GM12878 (cell line): Measurements from ENCODE around the gene DPF3. TPM values are rescaled to one million over a fixed set of nuclear protein-coding genes. Genes with fewer than 3 reads are reported as not detected.

Source experiments
- ATAC-seq: fragments of 200-7000 bp; cut with Tn5 transposase; 3 replicates; pipeline ENCODE4 v1.9.1; 2020; ENCODE audit warnings: mild to moderate bottlenecking, moderate library complexity
- BruUV-seq: library from RNA; stranded (reverse); fragments of 400-500 nt; replicated peaks from 2 replicates; lab custom pipeline; 2021; lab: Mats Ljungman, UMichigan
- CTCF ChIA-PET: fragments of 300-600 bp; sonication (Branson Sonifier 250); formaldehyde crosslinking; extraction: SDS; loops from one replicate; lab custom pipeline; 2021; ENCODE audit warnings: inconsistent platforms; lab: Yijun Ruan, JAX
- POLR2A ChIA-PET: fragments of 350-600 bp; formaldehyde crosslinking; extraction: SDS; loops from one replicate; lab custom pipeline; 2021; ENCODE audit warnings: inconsistent platforms; lab: Charles Lee
- RAD21 ChIA-PET: fragments of 300-600 bp; sonication (Branson Sonifier 250); formaldehyde crosslinking; loops from one replicate; lab custom pipeline; 2023; ENCODE audit warnings: antibody characterized with exemption; ENCODE audit not compliant: unreplicated experiment; lab: Charles Lee
- SMC1A ChIA-PET: fragments of 300-600 bp; sonication (Branson Sonifier 250); formaldehyde crosslinking; loops from one replicate; lab custom pipeline; 2023; ENCODE audit not compliant: unreplicated experiment, uncharacterized antibody; lab: Charles Lee
- DNase-seq: peaks from one replicate; pipeline ENCODE4 v3.0.0-alpha.2; 2011; ENCODE audit warnings: low read depth, low spot score
- FAIRE-seq: peaks from 3 replicates; lab custom pipeline; 2011; peaks lifted over from hg19 to GRCh38; lab: Jason Lieb, UNC
- H2AFZ ChIP-seq: 2 replicates; pipeline ENCODE4 v1.6.0; 2011; ENCODE audit warnings: low read depth, low read length, control low read depth; ENCODE audit not compliant: control insufficient read depth
- H3K27ac ChIP-seq: 2 replicates; pipeline ENCODE4 v1.5.1; 2011; ENCODE audit warnings: control low read depth; ENCODE audit not compliant: control insufficient read depth, insufficient read depth
- H3K27me3 ChIP-seq, 2 experiments: replicated peaks in 1 of 2; 2 replicates each; pipeline versions ENCODE4 v1.6.0 to v1.6.1; 2011; ENCODE audit warnings: low read length in 1 of 2; ENCODE audit not compliant: control insufficient read depth in 2 of 2, insufficient read depth in 2 of 2
- H3K36me3 ChIP-seq, 2 experiments: 2 replicates each; pipeline ENCODE4 v1.5.1; 2011; ENCODE audit warnings: low read length in 1 of 2; ENCODE audit not compliant: control insufficient read depth in 2 of 2, insufficient read depth in 2 of 2
- H3K4me1 ChIP-seq: 2 replicates; pipeline ENCODE4 v1.6.1; 2011; ENCODE audit warnings: mild to moderate bottlenecking, low read length, moderate library complexity, mixed read lengths; ENCODE audit not compliant: control insufficient read depth, insufficient read depth
- H3K4me2 ChIP-seq: 2 replicates; pipeline ENCODE4 v1.6.0; 2011; ENCODE audit warnings: control low read depth; ENCODE audit not compliant: control insufficient read depth, insufficient read depth
- H3K4me3 ChIP-seq: fragments of 200-600 bp; sonication (generic); 2 replicates; pipeline ENCODE4 v1.5.1; 2016
- H3K79me2 ChIP-seq: 2 replicates; pipeline ENCODE4 v1.6.0; 2011; ENCODE audit warnings: low read length; ENCODE audit not compliant: control insufficient read depth, insufficient read depth
- H3K9ac ChIP-seq: 2 replicates; pipeline ENCODE4 v1.8.0; 2011; ENCODE audit warnings: low read length, control low read depth, mixed read lengths; ENCODE audit not compliant: control insufficient read depth, insufficient read depth
- H3K9me3 ChIP-seq: replicated peaks from 3 replicates; pipeline ENCODE4 v1.5.1; 2011; ENCODE audit warnings: mild to moderate bottlenecking, low read length; ENCODE audit not compliant: control insufficient read depth, insufficient read depth
- H4K20me1 ChIP-seq: 2 replicates; pipeline ENCODE4 v1.6.0; 2011; ENCODE audit not compliant: control insufficient read depth, insufficient read depth
- BHLHE40 ChIP-seq, 2 experiments: fragments of 450-650 bp in 1 of 2; IDR thresholded peaks; 2 replicates each; pipeline ENCODE4 v1.6.1; 2011 to 2017; ENCODE audit warnings: low read depth in 2 of 2, borderline replicate concordance in 1 of 2, improper control_type of control experiment in 1 of 2, low read length in 1 of 2, mild to moderate bottlenecking in 1 of 2
- CBX5 ChIP-seq: sonication (generic); IDR thresholded peaks from 2 replicates; pipeline ENCODE4 v1.6.1; 2016; ENCODE audit warnings: low read depth, moderate library complexity, mild to moderate bottlenecking, inconsistent platforms
- CEBPB ChIP-seq, 2 experiments: fragments of 150-350 bp in 1 of 2; IDR thresholded peaks; 2 replicates each; pipeline ENCODE4 v1.6.1; 2012 to 2014; ENCODE audit warnings: low read depth in 2 of 2, low read length in 2 of 2, borderline replicate concordance in 1 of 2, inconsistent platforms in 1 of 2
- CUX1 ChIP-seq: IDR thresholded peaks from 2 replicates; pipeline ENCODE4 v1.6.1; 2012; ENCODE audit warnings: improper control_type of control experiment, low read depth, low read length; ENCODE audit not compliant: insufficient replicate concordance
- FOS ChIP-seq: IDR thresholded peaks from 3 replicates; pipeline ENCODE4 v1.6.1; 2011; ENCODE audit warnings: borderline replicate concordance; ENCODE audit not compliant: insufficient read length; ENCODE audit errors: extremely low read depth
- GATAD2B ChIP-seq: fragments of 450-650 bp; conservative IDR thresholded peaks from 2 replicates; pipeline ENCODE4 v1.6.1; 2017; ENCODE audit warnings: low read depth, mild to moderate bottlenecking, moderate library complexity
- JUND ChIP-seq: IDR thresholded peaks from 2 replicates; pipeline ENCODE4 v1.6.1; 2012; ENCODE audit warnings: low read depth, mild to moderate bottlenecking, low read length, improper control_type of control experiment, moderate library complexity
- SIX5 ChIP-seq: IDR thresholded peaks from 2 replicates; pipeline ENCODE4 v1.6.1; 2011; ENCODE audit warnings: mild to moderate bottlenecking, low read depth, low read length, moderate library complexity; ENCODE audit not compliant: severe bottlenecking
- SREBF1 ChIP-seq: IDR thresholded peaks from 2 replicates; pipeline ENCODE4 v1.6.1; 2012; ENCODE audit warnings: mild to moderate bottlenecking, low read length
- TBL1XR1 ChIP-seq: IDR thresholded peaks from 2 replicates; pipeline ENCODE4 v1.6.1; 2012; ENCODE audit warnings: low read depth, low read length, improper control_type of control experiment
- YY1 ChIP-seq: IDR thresholded peaks from 2 replicates; pipeline ENCODE4 v1.6.1; 2011; ENCODE audit warnings: low read depth, mild to moderate bottlenecking, low read length
- WGBS: methylation state at CpG from one replicate; pipeline ENCODE4 v1.1.6; 2016; ENCODE audit warnings: low lambda C conversion rate; ENCODE audit not compliant: insufficient replicate concordance, insufficient coverage; ENCODE audit errors: missing lambda C conversion rate; 5-methylcytosine and 5-hydroxymethylcytosine counted together
- in situ Hi-C: fragments of 300-500 bp; cut with MboI; formaldehyde crosslinking; loops from 9 replicates; pipeline ENCODE4 v1.14.3; 2018; ENCODE audit warnings: mixed read lengths
- intact Hi-C: fragments of 100-400 bp; cut with micrococcal nuclease; formaldehyde crosslinking; loops from one replicate; pipeline ENCODE4 v1.14.2; 2022; ENCODE audit not compliant: unreplicated experiment
- polyA plus RNA-seq, 11 experiments: library from polyadenylated mRNA; depleted of rRNA in 4 of 11; unstranded in 6 of 11; stranded (reverse) in 5 of 11; fragments of >200 nt; fragmentation: Nextera tagmentation in 4 of 11; fragmentation: Illumina TruSeq in 1 of 11; extraction: Ambion mirVana in 4 of 11; extraction: Trizol in 1 of 11; gene quantifications; 1 replicate in 1 of 11; 2 replicates in 10 of 11; pipeline versions ENCODE4 v1.2.1 to v1.2.3, GENCODE V29; 2011 to 2016; ENCODE audit warnings: inconsistent platforms in 2 of 11, missing spikeins in 2 of 11, low read depth in 1 of 11
- total RNA-seq, 4 experiments: library from RNA; depleted of rRNA in 3 of 4; stranded (reverse); fragments of >200 nt in 3 of 4; fragmentation: Illumina TruSeq in 1 of 4; extraction: Trizol in 1 of 4; gene quantifications; 2 replicates each; pipeline versions ENCODE4 v1.2.1 to v1.2.3, GENCODE V29; 2013 to 2021

The DPF3 gene
- total and polyA plus RNA-seq, 10 of the 15 experiments (the other 5 are each of a cell fraction or from before 2014, with no cell fraction given): 0.69 to 8.0 (median 2.2) TPM

- TF ChIP-seq BHLHE40 (IDR thresholded peaks at IDR 0.05; ENCODE audit: borderline replicate concordance in 1 of 2, low read depth in 2 of 2, low read length in 1 of 2): no peak
Measured at GRCh38 chr14:72742838-72743195, 151.1 kb downstream of the DPF3 start (continued).

GRCh38 chr14:72742118-72742837 lies 151.6 kb downstream of the DPF3 start:
- no peak for DNase-seq
- Histone ChIP-seq H3K27me3 (no peaks in the 10 kb centered on the region; a peak in 1 of 4 replicates), H3K4me2 (no peak overlapping the region), H2AFZ (no peak overlapping the region), H3K9me3 (no peaks in the 10 kb centered on the region), H3K4me3 (no peak overlapping the region), H3K27ac (no peak overlapping the region), H4K20me1 (no peaks in the 10 kb centered on the region), H3K4me1 (no peaks in the 10 kb centered on the region), H3K36me3 (no peaks in the 10 kb centered on the region; a peak in 2 of 4 replicates), H3K9ac (no peak overlapping the region), H3K79me2 (no peaks in the 10 kb centered on the region)
- no peak for TF ChIP-seq SREBF1
- TF ChIP-seq GATAD2B: no peak
- no peak for TF ChIP-seq TBL1XR1
- ChIA-PET RAD21 (no interaction called here), SMC1A (no interaction called here), CTCF (no interaction called here), POLR2A (interaction anchor here (0.6 kb wide), 1 partner anchor 25 kb away, joined by 3 read pairs; no protein-coding TSS in a partner anchor)
- BruUV-seq: no TSS peak
- FAIRE-seq: no peak
- 81% methylated on average over 27 of the region's 27 CpGs for WGBS
- intact Hi-C loops (no loop called here), in situ Hi-C loops (no loop called here)
- no peak for ATAC-seq

- H3K27ac ChIP-seq: no peak overlapping the region
- FAIRE-seq (no peak), ATAC-seq (no peak), DNase-seq (no peak)
- H3K4me1 ChIP-seq: no peaks in the 10 kb centered on the region
- RAD21 ChIA-PET: no interaction called here
- CTCF ChIA-PET: no interaction called here
- no peaks in the 10 kb centered on the region for H3K9me3 ChIP-seq
- POLR2A ChIA-PET: no interaction called here
- in situ Hi-C loops: no loop called here
- no peak overlapping the region for H3K4me2 ChIP-seq
- H3K9ac ChIP-seq: no peak overlapping the region
- H3K36me3 ChIP-seq: no peaks in the 10 kb centered on the region; a peak in 2 of 4 replicates
- H3K79me2 ChIP-seq: no peaks in the 10 kb centered on the region
- BruUV-seq: no TSS peak
- no peak overlapping the region for H2AFZ ChIP-seq
- intact Hi-C loops: no loop called here
- H3K4me3 ChIP-seq: no peak overlapping the region
- no peaks in the 10 kb centered on the region; a peak in 1 of 4 replicates for H3K27me3 ChIP-seq
- WGBS: 47% methylated on average over 8 of the region's 8 CpGs
- SMC1A ChIA-PET: no interaction called here
- no peaks in the 10 kb centered on the region for H4K20me1 ChIP-seq
- TF ChIP-seq CUX1 (no peak), CBX5 (no peak), JUND (no peak), CEBPB (IDR thresholded peaks at IDR 0.05; ENCODE audit: borderline replicate concordance in 1 of 2, low read depth in 2 of 2, low read length in 2 of 2) (no peak), FOS (no peak), YY1 (no peak), SIX5 (no peak)
Measured at GRCh38 chr14:72741826-72742117, 152.1 kb downstream of the DPF3 start.
